GM12878 (cell line): ENCODE measurements around the gene EIF3M.
A peak's percentile ranks its signal among the peaks of the same experiment; 100 is the strongest.

Source experiments
- BACH1 ChIP-seq: fragments of 450-650 bp; IDR thresholded peaks from 2 replicates; pipeline ENCODE4 v1.6.1; 2017; ENCODE audit warnings: mild to moderate bottlenecking, borderline replicate concordance
- CHD4 ChIP-seq: fragments of 200-600 bp; sonication (generic); IDR thresholded peaks from 2 replicates; pipeline ENCODE4 v1.6.1; 2016; ENCODE audit warnings: mild to moderate bottlenecking
- EP300 ChIP-seq, 2 experiments: fragments of 150-350 bp in 1 of 2; IDR thresholded peaks; 2 replicates each; pipeline ENCODE4 v1.6.1; 2011 to 2012; ENCODE audit warnings: low read depth in 2 of 2, low read length in 2 of 2, borderline replicate concordance in 1 of 2, improper control_type of control experiment in 1 of 2, inconsistent platforms in 1 of 2; ENCODE audit not compliant: control insufficient read depth in 1 of 2
- MYB ChIP-seq: fragments of 150-350 bp; IDR thresholded peaks from 2 replicates; pipeline ENCODE4 v1.6.1; 2014; ENCODE audit warnings: mild to moderate bottlenecking, low read depth, low read length, borderline replicate concordance
- PBX3 ChIP-seq: IDR thresholded peaks from 2 replicates; pipeline ENCODE4 v1.6.1; 2011; ENCODE audit warnings: mild to moderate bottlenecking, low read depth, low read length, moderate library complexity; ENCODE audit not compliant: insufficient replicate concordance
- POLR2A ChIP-seq: IDR thresholded peaks from 2 replicates; pipeline ENCODE4 v1.6.1; 2011; ENCODE audit warnings: low read depth, mild to moderate bottlenecking, low read length
- TF ChIP-seq, protein P1 (sequence below), 3 experiments: IDR thresholded peaks in 2 of 3; conservative IDR thresholded peaks in 1 of 3; 2 replicates each; pipeline ENCODE4 v1.5.1; 2011; ENCODE audit warnings: low read depth in 3 of 3, low read length in 3 of 3, mild to moderate bottlenecking in 3 of 3, control low read depth in 2 of 3, moderate library complexity in 2 of 3, inconsistent platforms in 1 of 3, mixed read lengths in 1 of 3; ENCODE audit not compliant: control insufficient read depth in 2 of 3, insufficient read depth in 1 of 3; ENCODE audit errors: extremely low read depth in 1 of 3
- TF ChIP-seq, protein P2 (sequence below): IDR thresholded peaks from 2 replicates; pipeline ENCODE4 v1.6.1; 2012; ENCODE audit warnings: low read depth, low read length, improper control_type of control experiment

DNA sequence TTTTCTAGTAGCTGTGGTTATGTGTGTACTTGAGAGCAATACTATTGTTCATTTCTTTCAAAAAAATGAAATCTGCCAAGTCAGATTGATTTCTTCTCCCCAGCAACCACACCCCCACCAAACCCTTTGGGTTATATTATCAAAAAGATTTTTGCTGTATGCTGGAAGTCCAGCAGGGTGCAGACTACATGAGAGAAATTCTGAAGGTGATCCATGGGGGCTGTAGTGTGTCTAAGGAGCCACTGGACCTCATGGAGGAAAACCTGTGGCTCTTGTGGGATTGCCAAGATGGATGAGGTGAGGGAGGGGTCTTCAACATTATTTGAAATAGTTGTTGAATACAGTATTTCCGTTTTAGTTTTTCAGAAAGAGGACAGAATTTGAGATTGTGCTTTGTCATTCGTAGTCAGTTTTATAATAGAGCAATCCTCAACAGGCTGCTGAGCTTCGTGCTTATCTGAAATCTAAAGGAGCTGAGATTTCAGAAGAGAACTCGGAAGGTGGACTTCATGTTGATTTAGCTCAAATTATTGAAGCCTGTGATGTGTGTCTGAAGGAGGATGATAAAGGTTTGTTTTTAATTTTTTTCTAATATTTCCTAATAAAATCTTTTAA lies 3.1 kb downstream of the EIF3M start:
- TF ChIP-seq BACH1 (no peak), POLR2A (0 out of 2 replicates have a peak, but pooled peaks have one; percentile 20), MYB (no peak), PBX3 (no peak), EP300 (IDR thresholded peaks at IDR 0.05; ENCODE audit: borderline replicate concordance in 1 of 2, control insufficient read depth in 1 of 2, low read depth in 2 of 2, low read length in 2 of 2) (no peak), CHD4 (no peak)
- TF ChIP-seq, protein P1, sequence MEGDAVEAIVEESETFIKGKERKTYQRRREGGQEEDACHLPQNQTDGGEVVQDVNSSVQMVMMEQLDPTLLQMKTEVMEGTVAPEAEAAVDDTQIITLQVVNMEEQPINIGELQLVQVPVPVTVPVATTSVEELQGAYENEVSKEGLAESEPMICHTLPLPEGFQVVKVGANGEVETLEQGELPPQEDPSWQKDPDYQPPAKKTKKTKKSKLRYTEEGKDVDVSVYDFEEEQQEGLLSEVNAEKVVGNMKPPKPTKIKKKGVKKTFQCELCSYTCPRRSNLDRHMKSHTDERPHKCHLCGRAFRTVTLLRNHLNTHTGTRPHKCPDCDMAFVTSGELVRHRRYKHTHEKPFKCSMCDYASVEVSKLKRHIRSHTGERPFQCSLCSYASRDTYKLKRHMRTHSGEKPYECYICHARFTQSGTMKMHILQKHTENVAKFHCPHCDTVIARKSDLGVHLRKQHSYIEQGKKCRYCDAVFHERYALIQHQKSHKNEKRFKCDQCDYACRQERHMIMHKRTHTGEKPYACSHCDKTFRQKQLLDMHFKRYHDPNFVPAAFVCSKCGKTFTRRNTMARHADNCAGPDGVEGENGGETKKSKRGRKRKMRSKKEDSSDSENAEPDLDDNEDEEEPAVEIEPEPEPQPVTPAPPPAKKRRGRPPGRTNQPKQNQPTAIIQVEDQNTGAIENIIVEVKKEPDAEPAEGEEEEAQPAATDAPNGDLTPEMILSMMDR (IDR thresholded peaks at IDR 0.05 in 2 of 3, conservative IDR thresholded peaks at IDR 0.05 in 1 of 3; ENCODE audit: control insufficient read depth in 2 of 3, extremely low read depth in 1 of 3, insufficient read depth in 1 of 3, low read depth in 3 of 3, low read length in 3 of 3): peak; percentile 39 to 43 (median 39); a peak in 4 of 6 replicates
- TF ChIP-seq, protein P2, sequence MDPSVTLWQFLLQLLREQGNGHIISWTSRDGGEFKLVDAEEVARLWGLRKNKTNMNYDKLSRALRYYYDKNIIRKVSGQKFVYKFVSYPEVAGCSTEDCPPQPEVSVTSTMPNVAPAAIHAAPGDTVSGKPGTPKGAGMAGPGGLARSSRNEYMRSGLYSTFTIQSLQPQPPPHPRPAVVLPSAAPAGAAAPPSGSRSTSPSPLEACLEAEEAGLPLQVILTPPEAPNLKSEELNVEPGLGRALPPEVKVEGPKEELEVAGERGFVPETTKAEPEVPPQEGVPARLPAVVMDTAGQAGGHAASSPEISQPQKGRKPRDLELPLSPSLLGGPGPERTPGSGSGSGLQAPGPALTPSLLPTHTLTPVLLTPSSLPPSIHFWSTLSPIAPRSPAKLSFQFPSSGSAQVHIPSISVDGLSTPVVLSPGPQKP: no peak
